Hepatocyte (in vitro differentiated cells): ENCODE results near the gene SLC9B2.

Experiments
- CTCF ChIP-seq: fragments of 200-600 bp; sonication (generic); IDR thresholded peaks from 2 replicates; pipeline ENCODE4 v1.5.1; 2016; ENCODE audit warnings: antibody characterized with exemption, mild to moderate bottlenecking; ENCODE audit not compliant: poor library complexity
- EZH2phosphoT487 ChIP-seq: fragments of 200-600 bp; sonication (generic); IDR thresholded peaks from one replicate; pipeline ENCODE4 v1.6.1; 2018; ENCODE audit warnings: antibody characterized with exemption, mild to moderate bottlenecking, low read depth, moderate library complexity; ENCODE audit not compliant: unreplicated experiment, severe bottlenecking

DNA sequence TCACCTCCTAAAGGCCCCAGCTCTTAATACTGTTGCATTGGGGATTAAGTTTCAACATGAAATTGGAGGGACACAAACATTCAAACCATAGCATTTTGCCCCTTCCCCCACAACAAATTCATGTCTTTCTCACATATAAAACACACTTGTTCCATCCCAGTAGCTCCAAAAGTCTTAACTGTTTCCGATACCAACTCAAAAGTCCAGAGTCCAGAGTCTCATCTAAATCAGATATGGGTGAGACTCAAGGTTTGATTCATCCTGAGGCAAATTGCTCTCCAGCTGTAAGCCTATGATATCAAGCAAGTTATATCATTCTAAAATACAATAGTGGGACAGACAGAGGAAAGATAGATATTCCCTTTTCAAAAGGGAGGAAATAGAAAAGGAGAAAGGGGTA lies 65.8 kb downstream of the SLC9B2 start:
- TF ChIP-seq CTCF (no peak), EZH2phosphoT487 (no peak)
